AG04450 (cell line): Measurements from ENCODE around the gene SPIRE1. TPM values are rescaled to one million over a fixed set of nuclear protein-coding genes. Genes with fewer than 3 reads are reported as not detected.

Experiments
- CTCF ChIA-PET: fragments of 300-600, 350-600 bp; formaldehyde crosslinking; extraction: SDS; loops from one replicate; lab custom pipeline; 2022; ENCODE audit warnings: antibody characterized with exemption, inconsistent platforms; lab: Charles Lee
- POLR2A ChIA-PET: fragments of 350-600 bp; formaldehyde crosslinking; extraction: SDS; loops from one replicate; lab custom pipeline; 2021; ENCODE audit warnings: antibody characterized with exemption, inconsistent platforms; lab: Yijun Ruan, JAX
- DNase-seq: peaks from one replicate; pipeline ENCODE4 v3.0.0-alpha.2; 2011; ENCODE audit warnings: low read depth, low spot score
- H3K27ac ChIP-seq: one replicate; pipeline ENCODE4 v1.5.1; 2012; ENCODE audit warnings: low read depth, low read length, control low read depth
- H3K27me3 ChIP-seq: one replicate; pipeline ENCODE4 v1.6.0; 2012; ENCODE audit warnings: low read length; ENCODE audit not compliant: control insufficient read depth, insufficient read depth
- H3K4me3 ChIP-seq: 2 replicates; pipeline ENCODE4 v1.5.1; 2011; ENCODE audit warnings: mild to moderate bottlenecking, low read depth, low read length, control low read depth
- H3K9me3 ChIP-seq: 2 replicates; pipeline ENCODE4 v1.5.1; 2012; ENCODE audit warnings: low read length; ENCODE audit not compliant: control insufficient read depth, insufficient read depth
- polyA plus RNA-seq: library from polyadenylated mRNA; depleted of rRNA; stranded (reverse); fragments of >200 nt; gene quantifications from 2 replicates; pipeline ENCODE4 v1.2.3, GENCODE V29; 2011
- TF ChIP-seq, protein P1 (sequence below): IDR thresholded peaks from 2 replicates; pipeline ENCODE4 v1.5.1; 2011; ENCODE audit warnings: low read depth, low read length, control low read depth, inconsistent platforms

Gene SPIRE1
- polyA plus RNA-seq, 1 experiment: 22.2 TPM

GRCh38 chr18:12625241-12625640, 32.7 kb downstream of the SPIRE1 start:
- POLR2A ChIA-PET: no interaction called here
- H3K9me3 ChIP-seq: no peaks in the 10 kb centered on the region
- TF ChIP-seq, protein P1, sequence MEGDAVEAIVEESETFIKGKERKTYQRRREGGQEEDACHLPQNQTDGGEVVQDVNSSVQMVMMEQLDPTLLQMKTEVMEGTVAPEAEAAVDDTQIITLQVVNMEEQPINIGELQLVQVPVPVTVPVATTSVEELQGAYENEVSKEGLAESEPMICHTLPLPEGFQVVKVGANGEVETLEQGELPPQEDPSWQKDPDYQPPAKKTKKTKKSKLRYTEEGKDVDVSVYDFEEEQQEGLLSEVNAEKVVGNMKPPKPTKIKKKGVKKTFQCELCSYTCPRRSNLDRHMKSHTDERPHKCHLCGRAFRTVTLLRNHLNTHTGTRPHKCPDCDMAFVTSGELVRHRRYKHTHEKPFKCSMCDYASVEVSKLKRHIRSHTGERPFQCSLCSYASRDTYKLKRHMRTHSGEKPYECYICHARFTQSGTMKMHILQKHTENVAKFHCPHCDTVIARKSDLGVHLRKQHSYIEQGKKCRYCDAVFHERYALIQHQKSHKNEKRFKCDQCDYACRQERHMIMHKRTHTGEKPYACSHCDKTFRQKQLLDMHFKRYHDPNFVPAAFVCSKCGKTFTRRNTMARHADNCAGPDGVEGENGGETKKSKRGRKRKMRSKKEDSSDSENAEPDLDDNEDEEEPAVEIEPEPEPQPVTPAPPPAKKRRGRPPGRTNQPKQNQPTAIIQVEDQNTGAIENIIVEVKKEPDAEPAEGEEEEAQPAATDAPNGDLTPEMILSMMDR: no peak
- no peak for DNase-seq
- CTCF ChIA-PET: no interaction called here
- H3K27me3 ChIP-seq: no peaks in the 10 kb centered on the region
- H3K27ac ChIP-seq: no peak overlapping the region
- no peak overlapping the region for H3K4me3 ChIP-seq

GRCh38 chr18:12621742-12622306, 36.1 kb downstream of the SPIRE1 start:
- ChIA-PET CTCF (no interaction called here), POLR2A (no interaction called here)
- H3K27me3 ChIP-seq: no peaks in the 10 kb centered on the region
- H3K4me3 ChIP-seq: no peak overlapping the region
- no peaks in the 10 kb centered on the region for H3K9me3 ChIP-seq
- TF ChIP-seq, protein P1: no peak
- DNase-seq: peak; percentile 59
- H3K27ac ChIP-seq: no peak overlapping the region

DNA sequence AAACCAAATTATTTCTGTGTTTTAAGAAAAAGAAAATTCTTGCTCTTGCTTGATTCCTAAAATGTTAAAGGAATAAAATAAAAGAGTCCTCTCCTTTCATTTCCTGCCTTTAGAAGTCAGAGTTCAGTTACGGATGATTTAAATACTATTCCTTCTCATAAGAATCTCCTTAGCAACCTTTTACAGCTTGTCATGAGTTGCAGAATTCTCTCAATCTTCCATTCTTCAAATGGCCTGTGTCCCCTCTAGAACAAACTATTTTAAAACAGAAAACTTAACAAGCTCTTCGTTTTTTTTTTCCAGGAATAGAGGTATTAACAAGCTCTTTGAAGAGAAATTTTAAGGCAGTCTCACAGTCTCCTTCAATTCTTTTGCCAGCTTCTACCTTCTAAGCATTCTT, 42.2 kb downstream of the SPIRE1 start:
- Histone ChIP-seq H3K27me3 (no peaks in the 10 kb centered on the region), H3K9me3 (no peaks in the 10 kb centered on the region), H3K4me3 (no peak overlapping the region), H3K27ac (no peak overlapping the region)
- CTCF ChIA-PET: interaction anchor here (0.5 to 1.4 kb wide), 3 partner anchors 22 to 223 kb away, joined by 3 to 4 read pairs (median 4); no protein-coding TSS in a partner anchor
- POLR2A ChIA-PET: interaction anchor here (0.6 kb wide), 1 partner anchor 111 kb away, joined by 3 read pairs; no protein-coding TSS in a partner anchor
- TF ChIP-seq, protein P1: no peak
- DNase-seq: no peak

- no peak for DNase-seq
- CTCF ChIA-PET: no interaction called here
- H3K9me3 ChIP-seq: no peaks in the 10 kb centered on the region
- H3K27ac ChIP-seq: no peak overlapping the region
- POLR2A ChIA-PET: no interaction called here
- H3K27me3 ChIP-seq: no peaks in the 10 kb centered on the region
- no peak overlapping the region for H3K4me3 ChIP-seq
- TF ChIP-seq, protein P1: no peak
Measured at GRCh38 chr18:12608301-12608700, 49.6 kb downstream of the SPIRE1 start.

GRCh38 chr18:12606592-12607315, 51.2 kb downstream of the SPIRE1 start:
- CTCF ChIA-PET: interaction anchor here (1.1 kb wide), 1 partner anchor 35 kb away, joined by 4 read pairs; no protein-coding TSS in a partner anchor
- peak overlapping the region; percentile 94 for H3K27ac ChIP-seq
- POLR2A ChIA-PET: no interaction called here

More at GRCh38 chr18:12606592-12607315, 51.2 kb downstream of the SPIRE1 start:
- TF ChIP-seq, protein P1: no peak
- H3K9me3 ChIP-seq: no peaks in the 10 kb centered on the region
- no peaks in the 10 kb centered on the region for H3K27me3 ChIP-seq
- H3K4me3 ChIP-seq: no peak overlapping the region
- peak; percentile 27 for DNase-seq
